G401.6 (cell line): ENCODE results near the gene ABHD2.
"Not testable (repeated sequence)": the region's sequence is repeated elsewhere in the genome, so short reads cannot be mapped to it uniquely, and the experiment has no call there.

Experiments used
- FAIRE-seq: peaks from 2 replicates; lab custom pipeline; 2012; peaks lifted over from hg19 to GRCh38; lab: Jason Lieb, UNC

ABHD2 gene

DNA sequence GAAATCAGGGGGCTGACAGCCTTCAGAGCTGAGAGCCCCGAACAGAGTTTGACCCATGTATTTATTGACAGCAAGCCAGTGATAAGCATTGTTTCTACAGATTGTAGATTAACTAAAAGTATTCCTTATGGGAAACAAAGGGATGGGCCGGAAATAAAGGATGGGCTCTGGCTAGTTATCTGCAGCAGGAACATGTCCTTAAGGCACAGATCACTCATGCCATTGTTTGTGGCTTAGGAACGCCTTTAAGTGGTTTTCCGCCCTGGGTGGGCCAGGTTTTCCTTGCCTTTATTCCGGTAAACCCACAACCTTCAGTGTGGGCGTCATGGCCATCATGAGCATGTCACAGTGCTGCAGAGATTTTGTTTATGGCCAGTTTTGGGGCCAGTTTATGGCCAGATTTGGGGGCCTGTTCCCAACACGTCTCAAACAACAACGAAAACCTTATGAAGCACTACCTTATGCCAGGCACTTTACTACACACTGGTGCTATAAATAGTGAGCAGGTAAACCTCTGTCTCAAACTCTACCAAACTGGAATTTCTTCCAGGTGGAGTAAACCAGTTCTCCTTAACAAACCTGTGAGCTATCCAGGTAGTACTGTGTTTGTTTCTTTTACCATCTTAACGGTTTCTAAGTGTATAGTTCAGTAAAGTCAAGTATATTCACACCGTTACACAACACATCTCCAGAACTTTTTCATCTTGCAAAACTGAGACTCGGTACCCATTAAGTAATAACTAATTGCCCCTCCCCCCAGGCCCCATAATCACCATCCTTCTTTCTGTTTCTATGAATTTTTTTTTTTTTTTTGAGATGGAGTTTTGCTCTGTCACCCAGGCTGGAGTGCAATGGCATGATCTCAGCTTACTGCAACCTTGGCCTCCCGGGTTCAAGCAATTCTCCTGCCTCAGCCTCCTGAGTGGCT, 151.9 kb downstream of the ABHD2 start:
- FAIRE-seq = not testable (repeated sequence)

DNA sequence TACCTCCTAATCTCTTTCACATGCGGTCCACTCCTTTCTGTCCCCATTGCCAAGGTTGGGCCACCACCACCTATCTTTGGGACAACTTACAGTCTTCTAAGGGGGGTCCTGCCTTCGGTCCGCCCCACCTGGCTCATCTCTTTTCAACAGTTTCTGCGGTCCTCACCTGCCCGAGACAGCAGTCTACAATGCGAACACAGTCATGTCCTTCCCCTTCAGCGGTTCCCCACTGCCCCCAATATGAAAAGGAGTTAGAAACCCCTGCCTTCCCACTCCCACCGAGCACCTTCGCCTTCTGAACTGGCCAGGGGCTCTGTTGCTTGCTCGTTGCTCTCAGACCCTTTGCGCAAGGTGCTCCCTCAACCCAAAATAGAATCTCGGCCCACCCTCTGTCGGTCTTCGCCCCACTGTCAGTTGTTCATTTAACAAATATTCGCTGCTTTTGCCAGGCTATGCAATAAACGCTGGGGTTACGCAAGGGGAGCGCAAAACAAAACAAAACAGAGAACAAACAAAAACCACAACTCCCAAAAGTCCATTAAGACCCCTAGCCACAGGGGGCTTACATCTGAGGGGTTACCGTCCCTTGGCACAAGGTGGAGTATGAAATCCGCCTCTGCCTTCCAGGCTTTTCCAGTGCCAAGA, 154.9 kb downstream of the ABHD2 start:
- no peak for FAIRE-seq

DNA sequence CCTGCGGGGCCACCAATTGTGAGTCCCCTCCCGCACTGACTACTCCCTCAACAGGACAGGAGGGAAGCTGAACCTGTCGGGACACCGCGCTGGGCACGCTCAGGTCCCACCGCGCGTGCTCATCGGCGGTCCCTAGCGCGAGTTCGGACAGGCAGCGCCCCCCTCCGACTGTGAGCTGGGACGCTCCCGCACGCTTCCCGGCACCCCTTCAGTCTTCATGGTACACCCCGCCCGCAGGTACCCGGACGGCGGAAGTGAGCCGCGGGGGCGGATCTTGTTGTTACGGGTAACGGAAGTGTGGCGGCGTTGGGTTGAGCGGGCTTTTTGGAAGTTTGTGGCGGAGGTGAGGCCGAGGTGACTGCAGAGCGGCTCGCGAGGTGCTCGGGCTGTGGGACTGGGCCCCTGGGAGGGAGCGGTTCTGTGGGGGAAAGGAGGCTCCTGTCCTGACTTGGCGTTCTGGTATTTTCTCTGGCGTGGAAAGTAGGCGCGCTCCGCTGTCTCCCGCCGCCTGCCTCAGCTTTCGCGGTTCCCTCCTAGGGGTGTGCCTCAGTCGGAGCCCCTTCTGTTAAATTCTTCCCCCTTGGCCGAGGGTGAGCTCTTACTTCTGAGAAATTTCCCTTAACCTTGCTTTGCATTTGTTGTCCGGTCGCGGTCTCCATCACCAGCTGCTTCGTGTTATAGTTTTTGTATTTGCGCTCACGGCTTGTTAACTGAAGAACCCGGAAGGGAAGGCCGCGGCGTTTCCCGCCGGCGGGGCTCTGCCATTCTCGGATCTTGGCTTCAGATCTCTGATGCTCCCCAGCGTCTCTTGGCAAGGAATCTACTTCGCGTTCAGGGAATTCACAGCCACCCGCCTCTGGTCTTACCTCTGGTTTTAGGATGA, 155.7 kb downstream of the ABHD2 start, which contains the start of gene FANCI:
FANCI (plus strand) TSS at position 289 of the 883 bp plus-strand sequence. CDS start 3,669 bp downstream, outside the sequence.
- FAIRE-seq = peak; percentile 75

DNA sequence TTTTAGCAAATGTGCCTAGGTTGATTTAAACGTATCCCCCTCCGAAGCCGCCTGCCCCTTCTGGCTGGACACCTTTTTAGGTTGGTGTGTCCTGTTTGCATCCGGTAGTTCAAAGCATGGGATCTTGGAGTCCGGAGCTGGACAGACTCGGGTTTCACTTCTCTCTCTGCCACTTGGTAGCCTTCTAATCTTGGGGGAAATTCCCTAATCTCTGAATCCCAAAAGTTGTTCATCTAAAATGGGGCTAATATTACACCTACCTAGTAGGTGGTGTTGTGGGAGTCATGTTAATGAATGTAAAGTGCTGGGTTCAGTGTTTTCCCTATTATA, 156.3 kb downstream of the ABHD2 start:
- no peak for FAIRE-seq

DNA sequence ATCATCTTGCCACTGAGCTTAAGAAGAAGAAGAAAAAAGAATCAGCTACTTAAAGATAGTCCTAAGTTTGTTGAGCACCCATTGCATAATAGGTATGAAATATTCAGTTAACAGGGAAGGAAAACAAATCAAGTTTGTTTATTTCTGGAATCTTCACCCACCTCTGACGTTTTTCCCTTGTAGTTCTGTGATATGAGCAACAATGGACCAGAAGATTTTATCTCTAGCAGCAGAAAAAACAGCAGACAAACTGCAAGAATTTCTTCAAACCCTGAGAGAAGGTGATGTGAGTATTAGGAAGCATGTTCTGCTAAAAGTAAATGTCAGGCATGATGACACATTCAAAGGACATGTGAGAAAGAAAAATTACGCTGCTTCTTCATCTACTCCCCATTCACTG, 159.2 kb downstream of the ABHD2 start:
- no peak for FAIRE-seq

DNA sequence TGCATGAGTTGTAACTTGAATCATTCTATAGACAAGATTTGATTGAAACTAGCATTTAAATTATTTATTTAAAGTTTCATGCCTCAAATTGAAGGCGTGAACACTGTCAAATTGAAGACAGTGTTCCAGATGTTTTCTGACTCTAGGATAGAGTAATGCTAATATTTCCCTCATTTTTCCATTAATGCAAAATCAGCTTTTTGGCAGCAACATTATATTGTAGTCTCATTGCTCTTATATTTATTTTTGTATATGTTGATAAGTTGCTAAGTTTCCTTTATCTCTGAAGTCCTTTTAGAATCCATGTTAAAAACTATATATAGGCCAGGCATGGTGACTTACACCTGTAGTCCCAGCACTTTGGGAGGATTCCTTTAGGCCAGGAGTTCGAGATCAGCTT, 160.3 kb downstream of the ABHD2 start:
- FAIRE-seq = no peak

DNA sequence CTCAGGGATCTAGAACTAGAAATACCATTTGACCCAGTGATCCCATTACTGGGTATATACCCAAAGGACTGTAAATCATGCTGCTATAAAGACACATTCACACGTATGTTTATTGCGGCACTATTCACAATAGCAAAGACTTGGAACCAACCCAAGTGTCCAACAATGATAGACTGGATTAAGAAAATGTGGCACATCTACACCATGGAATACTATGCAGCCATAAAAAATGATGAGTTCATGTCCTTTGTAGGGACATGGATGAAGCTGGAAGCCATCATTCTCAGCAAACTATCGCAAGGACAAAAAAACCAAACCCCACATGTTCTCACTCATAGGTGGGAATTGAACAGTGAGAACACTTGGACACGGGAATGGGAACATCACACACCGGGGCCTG, 161.9 kb downstream of the ABHD2 start:
- FAIRE-seq = not testable (repeated sequence)
